Testis (tissue), 2 donors: ENCODE results near the gene EFNA3.

Source experiments
- POLR2A ChIP-seq: fragments of 450-650 bp; IDR thresholded peaks from one replicate; pipeline ENCODE4 v1.6.1; 2017; ENCODE audit warnings: antibody characterized with exemption, mild to moderate bottlenecking, moderate library complexity
- TF ChIP-seq, protein P1 (sequence below), 3 experiments: fragments of 450-650 bp in 2 of 3; fragments of 200-600 bp in 1 of 3; sonication (generic) in 1 of 3; IDR thresholded peaks; one replicate each; pipeline ENCODE4 v1.5.1; 2016 to 2019; ENCODE audit warnings: antibody characterized with exemption in 3 of 3, mild to moderate bottlenecking in 2 of 3, moderate library complexity in 1 of 3

- no peak for TF ChIP-seq POLR2A
- TF ChIP-seq, protein P1, sequence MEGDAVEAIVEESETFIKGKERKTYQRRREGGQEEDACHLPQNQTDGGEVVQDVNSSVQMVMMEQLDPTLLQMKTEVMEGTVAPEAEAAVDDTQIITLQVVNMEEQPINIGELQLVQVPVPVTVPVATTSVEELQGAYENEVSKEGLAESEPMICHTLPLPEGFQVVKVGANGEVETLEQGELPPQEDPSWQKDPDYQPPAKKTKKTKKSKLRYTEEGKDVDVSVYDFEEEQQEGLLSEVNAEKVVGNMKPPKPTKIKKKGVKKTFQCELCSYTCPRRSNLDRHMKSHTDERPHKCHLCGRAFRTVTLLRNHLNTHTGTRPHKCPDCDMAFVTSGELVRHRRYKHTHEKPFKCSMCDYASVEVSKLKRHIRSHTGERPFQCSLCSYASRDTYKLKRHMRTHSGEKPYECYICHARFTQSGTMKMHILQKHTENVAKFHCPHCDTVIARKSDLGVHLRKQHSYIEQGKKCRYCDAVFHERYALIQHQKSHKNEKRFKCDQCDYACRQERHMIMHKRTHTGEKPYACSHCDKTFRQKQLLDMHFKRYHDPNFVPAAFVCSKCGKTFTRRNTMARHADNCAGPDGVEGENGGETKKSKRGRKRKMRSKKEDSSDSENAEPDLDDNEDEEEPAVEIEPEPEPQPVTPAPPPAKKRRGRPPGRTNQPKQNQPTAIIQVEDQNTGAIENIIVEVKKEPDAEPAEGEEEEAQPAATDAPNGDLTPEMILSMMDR (IDR thresholded peaks at IDR 0.05) = peak; percentile 63 to 82 (median 73)
Measured at GRCh38 chr1:155062702-155063411, 15.8 kb upstream of the EFNA3 start.
